GM12878 (cell line): ENCODE results near the gene EMP1.

ENCODE experiments used
- CREB1 ChIP-seq: IDR thresholded peaks from 2 replicates; pipeline ENCODE4 v1.6.1; 2012; ENCODE audit warnings: low read depth, mild to moderate bottlenecking, inconsistent platforms
- CTCF ChIP-seq, 3 experiments: IDR thresholded peaks in 2 of 3; conservative IDR thresholded peaks in 1 of 3; 2 replicates each; pipeline ENCODE4 v1.5.1; 2011; ENCODE audit warnings: low read depth in 3 of 3, low read length in 3 of 3, mild to moderate bottlenecking in 3 of 3, control low read depth in 2 of 3, moderate library complexity in 2 of 3, inconsistent platforms in 1 of 3, mixed read lengths in 1 of 3; ENCODE audit not compliant: control insufficient read depth in 2 of 3, insufficient read depth in 1 of 3; ENCODE audit errors: extremely low read depth in 1 of 3
- EP300 ChIP-seq, 2 experiments: fragments of 150-350 bp in 1 of 2; IDR thresholded peaks; 2 replicates each; pipeline ENCODE4 v1.6.1; 2011 to 2012; ENCODE audit warnings: low read depth in 2 of 2, low read length in 2 of 2, borderline replicate concordance in 1 of 2, improper control_type of control experiment in 1 of 2, inconsistent platforms in 1 of 2; ENCODE audit not compliant: control insufficient read depth in 1 of 2
- JUND ChIP-seq: IDR thresholded peaks from 2 replicates; pipeline ENCODE4 v1.6.1; 2012; ENCODE audit warnings: low read depth, mild to moderate bottlenecking, low read length, improper control_type of control experiment, moderate library complexity
- NFYB ChIP-seq: IDR thresholded peaks from 2 replicates; pipeline ENCODE4 v1.6.1; 2011; ENCODE audit warnings: low read depth, mild to moderate bottlenecking, low read length, improper control_type of control experiment, moderate library complexity; ENCODE audit not compliant: insufficient read depth
- USF1 ChIP-seq: IDR thresholded peaks from 2 replicates; pipeline ENCODE4 v1.6.1; 2011; ENCODE audit warnings: borderline replicate concordance, low read depth, mild to moderate bottlenecking, moderate library complexity, mixed read lengths, low read length; ENCODE audit not compliant: insufficient read depth; ENCODE audit errors: extremely low read length
- USF2 ChIP-seq: IDR thresholded peaks from 2 replicates; pipeline ENCODE4 v1.6.1; 2011; ENCODE audit warnings: low read depth, low read length, improper control_type of control experiment, borderline replicate concordance
- ZBTB33 ChIP-seq: fragments of 450-650 bp; IDR thresholded peaks from 2 replicates; pipeline ENCODE4 v1.6.1; 2017; ENCODE audit warnings: mild to moderate bottlenecking
- TF ChIP-seq, protein P1 (sequence below): IDR thresholded peaks from 2 replicates; pipeline ENCODE4 v1.6.1; 2012; ENCODE audit warnings: improper control_type of control experiment, low read depth, low read length; ENCODE audit not compliant: insufficient replicate concordance

DNA sequence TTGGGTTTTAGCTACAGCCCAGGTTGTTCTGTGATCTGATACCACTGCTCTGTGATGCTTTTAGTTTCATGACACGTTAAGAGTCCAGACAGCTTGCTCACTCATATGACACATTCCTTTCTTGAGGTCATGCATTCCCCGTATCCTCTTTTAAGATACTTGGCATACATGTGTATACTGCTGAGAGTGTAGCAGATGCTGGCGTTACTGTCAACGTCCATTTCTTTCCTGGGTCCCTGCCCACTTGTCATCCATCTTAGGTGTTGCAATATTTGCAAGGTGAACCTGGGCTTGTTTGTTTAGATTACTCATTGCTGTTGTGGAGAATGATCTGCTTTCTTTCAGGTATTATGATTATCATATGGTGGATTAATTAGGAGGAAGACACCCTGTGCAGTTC, 9.1 kb upstream of the EMP1 start:
- TF ChIP-seq NFYB: no peak
- TF ChIP-seq, protein P1, sequence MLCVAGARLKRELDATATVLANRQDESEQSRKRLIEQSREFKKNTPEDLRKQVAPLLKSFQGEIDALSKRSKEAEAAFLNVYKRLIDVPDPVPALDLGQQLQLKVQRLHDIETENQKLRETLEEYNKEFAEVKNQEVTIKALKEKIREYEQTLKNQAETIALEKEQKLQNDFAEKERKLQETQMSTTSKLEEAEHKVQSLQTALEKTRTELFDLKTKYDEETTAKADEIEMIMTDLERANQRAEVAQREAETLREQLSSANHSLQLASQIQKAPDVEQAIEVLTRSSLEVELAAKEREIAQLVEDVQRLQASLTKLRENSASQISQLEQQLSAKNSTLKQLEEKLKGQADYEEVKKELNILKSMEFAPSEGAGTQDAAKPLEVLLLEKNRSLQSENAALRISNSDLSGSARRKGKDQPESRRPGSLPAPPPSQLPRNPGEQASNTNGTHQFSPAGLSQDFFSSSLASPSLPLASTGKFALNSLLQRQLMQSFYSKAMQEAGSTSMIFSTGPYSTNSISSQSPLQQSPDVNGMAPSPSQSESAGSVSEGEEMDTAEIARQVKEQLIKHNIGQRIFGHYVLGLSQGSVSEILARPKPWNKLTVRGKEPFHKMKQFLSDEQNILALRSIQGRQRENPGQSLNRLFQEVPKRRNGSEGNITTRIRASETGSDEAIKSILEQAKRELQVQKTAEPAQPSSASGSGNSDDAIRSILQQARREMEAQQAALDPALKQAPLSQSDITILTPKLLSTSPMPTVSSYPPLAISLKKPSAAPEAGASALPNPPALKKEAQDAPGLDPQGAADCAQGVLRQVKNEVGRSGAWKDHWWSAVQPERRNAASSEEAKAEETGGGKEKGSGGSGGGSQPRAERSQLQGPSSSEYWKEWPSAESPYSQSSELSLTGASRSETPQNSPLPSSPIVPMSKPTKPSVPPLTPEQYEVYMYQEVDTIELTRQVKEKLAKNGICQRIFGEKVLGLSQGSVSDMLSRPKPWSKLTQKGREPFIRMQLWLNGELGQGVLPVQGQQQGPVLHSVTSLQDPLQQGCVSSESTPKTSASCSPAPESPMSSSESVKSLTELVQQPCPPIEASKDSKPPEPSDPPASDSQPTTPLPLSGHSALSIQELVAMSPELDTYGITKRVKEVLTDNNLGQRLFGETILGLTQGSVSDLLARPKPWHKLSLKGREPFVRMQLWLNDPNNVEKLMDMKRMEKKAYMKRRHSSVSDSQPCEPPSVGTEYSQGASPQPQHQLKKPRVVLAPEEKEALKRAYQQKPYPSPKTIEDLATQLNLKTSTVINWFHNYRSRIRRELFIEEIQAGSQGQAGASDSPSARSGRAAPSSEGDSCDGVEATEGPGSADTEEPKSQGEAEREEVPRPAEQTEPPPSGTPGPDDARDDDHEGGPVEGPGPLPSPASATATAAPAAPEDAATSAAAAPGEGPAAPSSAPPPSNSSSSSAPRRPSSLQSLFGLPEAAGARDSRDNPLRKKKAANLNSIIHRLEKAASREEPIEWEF: no peak
- TF ChIP-seq JUND: no peak
- TF ChIP-seq USF2: no peak
- no peak for TF ChIP-seq USF1
- TF ChIP-seq EP300 (IDR thresholded peaks at IDR 0.05; ENCODE audit: borderline replicate concordance in 1 of 2, control insufficient read depth in 1 of 2, low read depth in 2 of 2, low read length in 2 of 2): no peak
- no peak for TF ChIP-seq CTCF (IDR thresholded peaks at IDR 0.05 in 2 of 3, conservative IDR thresholded peaks at IDR 0.05 in 1 of 3; ENCODE audit: control insufficient read depth in 2 of 3, extremely low read depth in 1 of 3, insufficient read depth in 1 of 3, low read depth in 3 of 3, low read length in 3 of 3)
- no peak for TF ChIP-seq ZBTB33
- no peak for TF ChIP-seq CREB1
